ENCODE measurements around the gene FBXO41.

FBXO41 gene

GRCh38 chr2:73286134-73286655, 1.9 kb upstream of the FBXO41 start:
- no peak overlapping the region for H3K27ac ChIP-seq (ENCODE audit: low read length)
- peaks cover 14% of the 10 kb centered on the region for H3K79me2 ChIP-seq (ENCODE audit: low read length)
- no peaks in the 10 kb centered on the region for H4K20me1 ChIP-seq (ENCODE audit: insufficient read depth, low read length)
- no peak for DNase-seq
- H3K36me3 ChIP-seq (replicated peaks; ENCODE audit: insufficient read depth, low read length): no peaks in the 10 kb centered on the region
- H3K4me1 ChIP-seq (ENCODE audit: low read length): no peaks in the 10 kb centered on the region
- H2AFZ ChIP-seq (ENCODE audit: low read length): no peak overlapping the region
- H3K9me3 ChIP-seq (replicated peaks; ENCODE audit: insufficient read depth, low read length): no peaks in the 10 kb centered on the region
- H3K4me2 ChIP-seq (ENCODE audit: low read depth, low read length): no peak overlapping the region
- H3K4me3 ChIP-seq (ENCODE audit: low read length): no peak overlapping the region
- TF ChIP-seq EZH2phosphoT487 (IDR thresholded peaks at IDR 0.05; ENCODE audit: low read length) (no peak), EZH2 (optimal IDR thresholded peaks at IDR 0.05; ENCODE audit: low read depth, low read length) (no peak), CTCF (IDR thresholded peaks at IDR 0.05; ENCODE audit: low read length) (no peak)
- H3K9ac ChIP-seq (ENCODE audit: low read length): no peak overlapping the region
- H3F3A ChIP-seq (ENCODE audit: insufficient read depth, low read length): no peaks in the 10 kb centered on the region
- H3K9me2 ChIP-seq (replicated peaks; ENCODE audit: insufficient read depth, low read length): no peaks in the 10 kb centered on the region
- H3K27me3 ChIP-seq (replicated peaks; ENCODE audit: insufficient read depth, low read length): 0 out of 2 replicates have a peak, but pooled peaks cover 12% of the 10 kb centered on the region

GRCh38 chr2:73285159-73285739, 971 bp upstream of the FBXO41 start:
- Histone ChIP-seq H4K20me1 (ENCODE audit: insufficient read depth, low read length) (no peaks in the 10 kb centered on the region), H3K27me3 (replicated peaks; ENCODE audit: insufficient read depth, low read length) (0 out of 2 replicates have a peak, but pooled peaks cover 6% of the 10 kb centered on the region), H3K9me3 (replicated peaks; ENCODE audit: insufficient read depth, low read length) (no peaks in the 10 kb centered on the region), H3K36me3 (replicated peaks; ENCODE audit: insufficient read depth, low read length) (no peaks in the 10 kb centered on the region), H3K4me1 (ENCODE audit: low read length) (no peaks in the 10 kb centered on the region), H3K27ac (ENCODE audit: low read length) (no peak overlapping the region), H3K9me2 (replicated peaks; ENCODE audit: insufficient read depth, low read length) (no peaks in the 10 kb centered on the region), H3F3A (ENCODE audit: insufficient read depth, low read length) (no peaks in the 10 kb centered on the region), H3K79me2 (ENCODE audit: low read length) (peaks cover 14% of the 10 kb centered on the region), H2AFZ (ENCODE audit: low read length) (peak overlapping the region; percentile 86), H3K4me2 (ENCODE audit: low read depth, low read length) (peak overlapping the region; percentile 83; the same call in 1 of the 2 replicates), H3K4me3 (ENCODE audit: low read length) (peak overlapping the region; percentile 78; the same call in 1 of the 2 replicates), H3K9ac (ENCODE audit: low read length) (no peak overlapping the region)
- TF ChIP-seq CTCF (IDR thresholded peaks at IDR 0.05; ENCODE audit: low read length): no peak
- no peak for TF ChIP-seq EZH2 (optimal IDR thresholded peaks at IDR 0.05; ENCODE audit: low read depth, low read length)
- no peak for TF ChIP-seq EZH2phosphoT487 (IDR thresholded peaks at IDR 0.05; ENCODE audit: low read length)
- DNase-seq: peak; percentile 14

- Histone ChIP-seq H3K9me2 (replicated peaks; ENCODE audit: insufficient read depth, low read length) (no peaks in the 10 kb centered on the region), H3K4me2 (ENCODE audit: low read depth, low read length) (peak overlapping the region; percentile 83), H3K79me2 (ENCODE audit: low read length) (peaks cover 14% of the 10 kb centered on the region), H3K36me3 (replicated peaks; ENCODE audit: insufficient read depth, low read length) (no peaks in the 10 kb centered on the region), H4K20me1 (ENCODE audit: insufficient read depth, low read length) (no peaks in the 10 kb centered on the region), H3K4me3 (ENCODE audit: low read length) (peak overlapping the region; percentile 78), H2AFZ (ENCODE audit: low read length) (peak overlapping the region; percentile 86), H3K4me1 (ENCODE audit: low read length) (no peaks in the 10 kb centered on the region), H3F3A (ENCODE audit: insufficient read depth, low read length) (no peaks in the 10 kb centered on the region), H3K9ac (ENCODE audit: low read length) (peak overlapping the region; percentile 57; the same call in 1 of the 2 replicates), H3K27ac (ENCODE audit: low read length) (no peak overlapping the region), H3K27me3 (replicated peaks; ENCODE audit: insufficient read depth, low read length) (0 out of 2 replicates have a peak, but pooled peaks cover 6% of the 10 kb centered on the region), H3K9me3 (replicated peaks; ENCODE audit: insufficient read depth, low read length) (no peaks in the 10 kb centered on the region)
- no peak for TF ChIP-seq CTCF (IDR thresholded peaks at IDR 0.05; ENCODE audit: low read length)
- no peak for TF ChIP-seq EZH2 (optimal IDR thresholded peaks at IDR 0.05; ENCODE audit: low read depth, low read length)
- TF ChIP-seq EZH2phosphoT487 (IDR thresholded peaks at IDR 0.05; ENCODE audit: low read length): no peak
- peak; percentile 50 for DNase-seq
These were observed 558 bp downstream of the FBXO41 start for GRCh38 chr2:73283545-73284295.

Measured in MM.1S (cell line).